ENCODE results near the gene CABYR. TPM values are rescaled to one million over a fixed set of nuclear protein-coding genes. Genes with fewer than 3 reads are reported as not detected.

The CABYR gene
- total RNA-seq, 1 experiment from 2014 or later = 19.3 TPM

GRCh38 chr18:24189664-24190346, 50.9 kb downstream of the CABYR start:
- H3K27me3 Mint-ChIP-seq (ENCODE audit: low read depth) = no peaks in the 10 kb centered on the region
- POLR2A ChIA-PET = no interaction called here

GRCh38 chr18:24190590-24190989, 51.7 kb downstream of the CABYR start:
- ChIA-PET POLR2A (no interaction called here), CTCF (interaction anchor here (1.1 to 6.0 kb wide), 4 partner anchors 14 to 297 kb away, joined by 3 to 50 read pairs (median 4); no protein-coding TSS in a partner anchor)
- Mint-ChIP-seq H3K36me3 (no peaks in the 10 kb centered on the region), H3K27ac (peak overlapping the region; percentile 15; the same call in 1 of the 2 replicates), H3K4me1 (peaks cover 15% of the 10 kb centered on the region), H3K4me3 (no peak overlapping the region), H3K9me3 (no peaks in the 10 kb centered on the region), H3K27me3 (ENCODE audit: low read depth) (no peaks in the 10 kb centered on the region)
- TF ChIP-seq ZNF416 (CRISPR knock-in tag; IDR thresholded peaks at IDR 0.05) = no peak
- no peak for TF ChIP-seq PREB (CRISPR knock-in tag; IDR thresholded peaks at IDR 0.05; ENCODE audit: borderline replicate concordance)
- TF ChIP-seq CREB1 (CRISPR knock-in tag; IDR thresholded peaks at IDR 0.05) = no peak
- no peak for TF ChIP-seq MAX (CRISPR knock-in tag; IDR thresholded peaks at IDR 0.05)
- no peak for TF ChIP-seq EMX1 (CRISPR knock-in tag; IDR thresholded peaks at IDR 0.05)
- no peak for TF ChIP-seq ATF1 (CRISPR knock-in tag; IDR thresholded peaks at IDR 0.05)
- TF ChIP-seq SMAD4 (CRISPR knock-in tag; IDR thresholded peaks at IDR 0.05) = no peak
- TF ChIP-seq ERG (CRISPR knock-in tag; IDR thresholded peaks at IDR 0.05) = no peak
- TF ChIP-seq NFATC4 (CRISPR knock-in tag; IDR thresholded peaks at IDR 0.05) = no peak
- no peak for TF ChIP-seq ZNF232 (CRISPR knock-in tag; IDR thresholded peaks at IDR 0.05)
- DNase-seq (ENCODE audit: low spot score) (no peak), ATAC-seq (no peak)

More at GRCh38 chr18:24189664-24190346, 50.9 kb downstream of the CABYR start:
- H3K27ac Mint-ChIP-seq = peak overlapping the region; percentile 16; the same call in 1 of the 2 replicates
- H3K4me1 Mint-ChIP-seq = peaks cover 17% of the 10 kb centered on the region
- peaks cover 2% of the 10 kb centered on the region; the same call in 1 of the 2 replicates for H3K36me3 Mint-ChIP-seq
- no peak overlapping the region for H3K4me3 Mint-ChIP-seq
- DNase-seq (ENCODE audit: low spot score) (no peak), ATAC-seq (peak; percentile 71)
- no peaks in the 10 kb centered on the region for H3K9me3 Mint-ChIP-seq
- CTCF ChIA-PET = interaction anchor here (1.1 to 6.0 kb wide), 3 partner anchors 13 to 298 kb away, joined by 3 to 50 read pairs (median 3); no protein-coding TSS in a partner anchor
- TF ChIP-seq JAZF1 (CRISPR knock-in tag; IDR thresholded peaks at IDR 0.05) = no peak
- TF ChIP-seq PREB (CRISPR knock-in tag; IDR thresholded peaks at IDR 0.05; ENCODE audit: borderline replicate concordance) = no peak

GRCh38 chr18:24195296-24196053, 56.6 kb downstream of the CABYR start:
- no peak overlapping the region for H3K4me3 Mint-ChIP-seq
- CTCF ChIA-PET = no interaction called here
- peak overlapping the region; percentile 12; the same call in 1 of the 2 replicates for H3K27ac Mint-ChIP-seq
- no peak for DNase-seq (ENCODE audit: low spot score)
- POLR2A ChIA-PET = no interaction called here
- TF ChIP-seq SOX15 (CRISPR knock-in tag; IDR thresholded peaks at IDR 0.05) (no peak), ZNF219 (CRISPR knock-in tag; IDR thresholded peaks at IDR 0.05; ENCODE audit: borderline replicate concordance) (no peak), ESRRA (CRISPR knock-in tag; IDR thresholded peaks at IDR 0.05; ENCODE audit: borderline replicate concordance) (no peak), USF2 (CRISPR knock-in tag; IDR thresholded peaks at IDR 0.05) (no peak), NFYB (CRISPR knock-in tag; conservative IDR thresholded peaks at IDR 0.05; ENCODE audit: low read depth) (no peak)
- H3K27me3 Mint-ChIP-seq (ENCODE audit: low read depth) = no peaks in the 10 kb centered on the region
- H3K4me1 Mint-ChIP-seq = peaks cover 7% of the 10 kb centered on the region; the same call in 1 of the 2 replicates
- no peak for ATAC-seq
- no peaks in the 10 kb centered on the region for H3K9me3 Mint-ChIP-seq
- H3K36me3 Mint-ChIP-seq = no peaks in the 10 kb centered on the region
